ENCODE measurements around the gene SMIM41.

Gene SMIM41

DNA sequence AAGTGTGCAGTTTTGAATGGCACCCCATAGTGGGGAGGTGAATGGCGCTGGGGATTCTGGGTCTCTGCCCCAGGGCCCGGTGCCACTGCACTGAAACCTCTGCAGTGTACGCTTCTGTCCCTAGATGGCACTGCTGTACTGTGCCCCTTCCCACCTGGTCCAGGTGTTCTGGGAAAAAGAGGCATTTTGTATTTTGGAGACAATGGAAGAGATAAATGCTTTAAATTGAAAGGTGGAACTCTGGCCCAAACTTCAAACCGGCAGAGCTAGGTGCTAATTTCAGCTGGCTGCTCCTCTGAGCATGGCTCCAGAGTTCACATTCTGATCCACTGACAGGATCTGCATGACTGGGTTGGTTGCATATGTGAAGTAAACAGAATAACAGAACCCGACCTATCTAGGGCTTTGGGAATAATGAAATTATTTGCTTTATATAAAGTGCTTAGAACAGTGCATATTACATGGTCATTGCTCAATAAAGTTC lies 60.1 kb downstream of the SMIM41 start:
- no peak overlapping the region for H3K4me2 ChIP-seq (ENCODE audit: low read length)
- H3K27me3 ChIP-seq (ENCODE audit: control insufficient read depth, insufficient read depth, low read length), result no peaks in the 10 kb centered on the region
- no peak overlapping the region for H3K4me3 ChIP-seq (ENCODE audit: low read depth, low read length)
- H3K9ac ChIP-seq, result no peak overlapping the region
- H3K36me3 ChIP-seq (ENCODE audit: control insufficient read depth, insufficient read depth, low read length), result no peaks in the 10 kb centered on the region
- TF ChIP-seq CTCF (IDR thresholded peaks at IDR 0.05), result peak; percentile 83
- no peaks in the 10 kb centered on the region for H3K9me3 ChIP-seq (ENCODE audit: control insufficient read depth, low read length)
- H2AFZ ChIP-seq, result no peak overlapping the region
- no peaks in the 10 kb centered on the region for H3K4me1 ChIP-seq
- no peaks in the 10 kb centered on the region for H3K79me2 ChIP-seq
- H3K27ac ChIP-seq, result no peak overlapping the region

GRCh38 chr12:52141306-52141705 lies 61.8 kb downstream of the SMIM41 start:
- Histone ChIP-seq H3K36me3 (ENCODE audit: control insufficient read depth, insufficient read depth, low read length) (no peaks in the 10 kb centered on the region), H3K4me3 (ENCODE audit: low read depth, low read length) (no peak overlapping the region), H3K79me2 (no peaks in the 10 kb centered on the region), H3K9me3 (ENCODE audit: control insufficient read depth, low read length) (no peaks in the 10 kb centered on the region), H3K4me1 (no peaks in the 10 kb centered on the region), H3K27ac (no peak overlapping the region), H3K9ac (no peak overlapping the region), H2AFZ (no peak overlapping the region), H3K4me2 (ENCODE audit: low read length) (no peak overlapping the region), H3K27me3 (ENCODE audit: control insufficient read depth, insufficient read depth, low read length) (no peaks in the 10 kb centered on the region)
- TF ChIP-seq CTCF (IDR thresholded peaks at IDR 0.05), result no peak

GRCh38 chr12:52141875-52142274 lies 62.4 kb downstream of the SMIM41 start:
- Histone ChIP-seq H3K9ac (no peak overlapping the region), H3K27me3 (ENCODE audit: control insufficient read depth, insufficient read depth, low read length) (no peaks in the 10 kb centered on the region), H3K27ac (no peak overlapping the region), H3K36me3 (ENCODE audit: control insufficient read depth, insufficient read depth, low read length) (no peaks in the 10 kb centered on the region), H2AFZ (no peak overlapping the region), H3K4me3 (ENCODE audit: low read depth, low read length) (no peak overlapping the region), H3K9me3 (ENCODE audit: control insufficient read depth, low read length) (no peaks in the 10 kb centered on the region), H3K4me1 (no peaks in the 10 kb centered on the region), H3K4me2 (ENCODE audit: low read length) (no peak overlapping the region), H3K79me2 (no peaks in the 10 kb centered on the region)
- no peak for TF ChIP-seq CTCF (IDR thresholded peaks at IDR 0.05)

GRCh38 chr12:52142431-52142830 lies 62.9 kb downstream of the SMIM41 start:
- H3K27ac ChIP-seq, result no peak overlapping the region
- H3K9me3 ChIP-seq (ENCODE audit: control insufficient read depth, low read length), result no peaks in the 10 kb centered on the region
- no peak overlapping the region for H3K9ac ChIP-seq
- H2AFZ ChIP-seq, result no peak overlapping the region
- no peaks in the 10 kb centered on the region for H3K27me3 ChIP-seq (ENCODE audit: control insufficient read depth, insufficient read depth, low read length)
- no peak overlapping the region for H3K4me2 ChIP-seq (ENCODE audit: low read length)
- no peak overlapping the region for H3K4me3 ChIP-seq (ENCODE audit: low read depth, low read length)
- no peaks in the 10 kb centered on the region for H3K36me3 ChIP-seq (ENCODE audit: control insufficient read depth, insufficient read depth, low read length)
- no peak for TF ChIP-seq CTCF (IDR thresholded peaks at IDR 0.05)
- H3K4me1 ChIP-seq, result no peaks in the 10 kb centered on the region
- no peaks in the 10 kb centered on the region for H3K79me2 ChIP-seq

- no peaks in the 10 kb centered on the region for H3K36me3 ChIP-seq (ENCODE audit: control insufficient read depth, insufficient read depth, low read length)
- no peak overlapping the region for H2AFZ ChIP-seq
- H3K27me3 ChIP-seq (ENCODE audit: control insufficient read depth, insufficient read depth, low read length), result no peaks in the 10 kb centered on the region
- no peaks in the 10 kb centered on the region for H3K4me1 ChIP-seq
- H3K9ac ChIP-seq, result no peak overlapping the region
- no peak overlapping the region for H3K27ac ChIP-seq
- TF ChIP-seq CTCF (IDR thresholded peaks at IDR 0.05), result no peak
- no peaks in the 10 kb centered on the region for H3K79me2 ChIP-seq
- H3K4me3 ChIP-seq (ENCODE audit: low read depth, low read length), result no peak overlapping the region
- no peak overlapping the region for H3K4me2 ChIP-seq (ENCODE audit: low read length)
- H3K9me3 ChIP-seq (ENCODE audit: control insufficient read depth, low read length), result no peaks in the 10 kb centered on the region
Measured at GRCh38 chr12:52144512-52145227, 65.2 kb downstream of the SMIM41 start.
